MM.1S (cell line): ENCODE data around the gene RNF220.

ENCODE experiments used
- EZH2 ChIP-seq: fragments of 300-600 bp; sonication (generic); optimal IDR thresholded peaks from 2 replicates; pipeline ENCODE3; 2017; ENCODE audit warnings: low read depth, mild to moderate bottlenecking, antibody characterized with exemption, low read length, mixed read lengths
- EZH2phosphoT487 ChIP-seq: fragments of 300-600 bp; sonication (generic); IDR thresholded peaks from 2 replicates; pipeline ENCODE4 v1.6.1; 2018; ENCODE audit warnings: antibody characterized with exemption, low read length
- TF ChIP-seq, protein P1 (sequence below): fragments of 300-600 bp; sonication (generic); IDR thresholded peaks from 2 replicates; pipeline ENCODE4 v1.5.1; 2016; ENCODE audit warnings: antibody characterized with exemption, low read length, mixed read lengths

DNA sequence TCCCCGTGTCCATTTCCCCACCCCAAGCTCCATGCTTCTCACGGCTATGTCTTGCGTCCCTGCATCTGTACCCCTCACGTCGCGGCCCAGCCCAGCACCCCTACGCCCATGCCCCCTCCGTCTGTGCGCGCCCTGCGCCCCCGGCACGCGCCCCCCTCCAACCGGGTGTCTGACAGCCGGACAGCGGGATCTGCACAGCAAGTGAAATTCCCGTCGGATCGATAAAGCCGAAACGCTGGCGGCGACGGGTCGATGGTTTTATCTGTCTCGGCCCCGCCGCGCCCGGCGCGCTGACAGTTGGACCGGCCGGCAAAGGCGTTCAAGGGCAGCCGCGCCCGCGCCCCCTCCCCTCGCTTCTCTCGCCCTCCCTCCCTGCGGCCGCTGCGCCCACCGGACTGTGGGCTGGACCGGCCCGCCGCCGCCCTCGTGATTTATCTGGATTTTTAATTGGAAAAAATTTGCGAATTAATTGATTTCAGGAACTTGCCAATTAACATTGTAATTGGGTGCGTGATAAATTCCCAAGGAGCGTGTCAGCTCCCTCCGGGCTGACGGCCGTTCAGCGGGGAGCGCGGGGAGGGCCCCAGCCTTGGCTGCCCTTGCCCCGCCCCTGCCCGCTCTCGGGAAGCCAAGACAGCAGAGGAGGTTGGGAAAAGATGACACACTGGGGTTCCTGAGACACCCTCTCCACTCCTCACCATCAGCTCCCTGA lies 212.1 kb downstream of the RNF220 start:
- TF ChIP-seq, protein P1, sequence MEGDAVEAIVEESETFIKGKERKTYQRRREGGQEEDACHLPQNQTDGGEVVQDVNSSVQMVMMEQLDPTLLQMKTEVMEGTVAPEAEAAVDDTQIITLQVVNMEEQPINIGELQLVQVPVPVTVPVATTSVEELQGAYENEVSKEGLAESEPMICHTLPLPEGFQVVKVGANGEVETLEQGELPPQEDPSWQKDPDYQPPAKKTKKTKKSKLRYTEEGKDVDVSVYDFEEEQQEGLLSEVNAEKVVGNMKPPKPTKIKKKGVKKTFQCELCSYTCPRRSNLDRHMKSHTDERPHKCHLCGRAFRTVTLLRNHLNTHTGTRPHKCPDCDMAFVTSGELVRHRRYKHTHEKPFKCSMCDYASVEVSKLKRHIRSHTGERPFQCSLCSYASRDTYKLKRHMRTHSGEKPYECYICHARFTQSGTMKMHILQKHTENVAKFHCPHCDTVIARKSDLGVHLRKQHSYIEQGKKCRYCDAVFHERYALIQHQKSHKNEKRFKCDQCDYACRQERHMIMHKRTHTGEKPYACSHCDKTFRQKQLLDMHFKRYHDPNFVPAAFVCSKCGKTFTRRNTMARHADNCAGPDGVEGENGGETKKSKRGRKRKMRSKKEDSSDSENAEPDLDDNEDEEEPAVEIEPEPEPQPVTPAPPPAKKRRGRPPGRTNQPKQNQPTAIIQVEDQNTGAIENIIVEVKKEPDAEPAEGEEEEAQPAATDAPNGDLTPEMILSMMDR = no peak
- TF ChIP-seq EZH2 (no peak), EZH2phosphoT487 (no peak)
